Right lobe of liver (tissue), 4 donors: ENCODE data around the gene ZNF365.

Experiments
- POLR2A ChIP-seq: fragments of 450-650 bp; IDR thresholded peaks from one replicate; pipeline ENCODE4 v1.6.1; 2017; ENCODE audit warnings: antibody characterized with exemption, mild to moderate bottlenecking
- TF ChIP-seq, protein P1 (sequence below), 4 donors: fragments of 200-600 bp in 3 of 4; fragments of 450-650 bp in 1 of 4; IDR thresholded peaks; one replicate each; pipeline versions ENCODE4 v1.5.1 to v1.8.0; 2016 to 2022; ENCODE audit warnings: antibody characterized with exemption in 4 of 4, mild to moderate bottlenecking in 2 of 4
- donor health status: DM: no; HTN: no; CAD: no.
- donor health status: DM: no; HTN: no; CAD: no.
- donor health status: DM: no; HTN: yes; CAD: no.

DNA sequence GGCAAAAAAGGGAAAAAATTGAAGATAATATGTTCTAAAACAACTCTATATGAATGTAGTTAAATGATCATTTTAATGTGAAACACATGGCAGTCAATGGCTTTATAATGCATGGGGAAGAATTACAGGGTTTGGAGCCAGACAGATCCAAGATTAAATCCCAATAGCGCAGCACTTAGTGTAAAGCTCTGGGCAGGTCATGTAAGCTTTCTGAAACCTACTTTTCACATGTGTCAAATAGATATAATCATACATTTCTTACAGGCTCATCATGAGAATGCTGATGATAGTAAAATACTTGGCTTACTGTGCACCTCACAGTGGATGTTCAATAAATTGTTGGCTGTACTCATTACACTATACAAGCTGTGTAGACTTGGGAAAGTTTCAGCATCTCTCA is 48.0 kb upstream of the ZNF365 start:
- TF ChIP-seq, protein P1, sequence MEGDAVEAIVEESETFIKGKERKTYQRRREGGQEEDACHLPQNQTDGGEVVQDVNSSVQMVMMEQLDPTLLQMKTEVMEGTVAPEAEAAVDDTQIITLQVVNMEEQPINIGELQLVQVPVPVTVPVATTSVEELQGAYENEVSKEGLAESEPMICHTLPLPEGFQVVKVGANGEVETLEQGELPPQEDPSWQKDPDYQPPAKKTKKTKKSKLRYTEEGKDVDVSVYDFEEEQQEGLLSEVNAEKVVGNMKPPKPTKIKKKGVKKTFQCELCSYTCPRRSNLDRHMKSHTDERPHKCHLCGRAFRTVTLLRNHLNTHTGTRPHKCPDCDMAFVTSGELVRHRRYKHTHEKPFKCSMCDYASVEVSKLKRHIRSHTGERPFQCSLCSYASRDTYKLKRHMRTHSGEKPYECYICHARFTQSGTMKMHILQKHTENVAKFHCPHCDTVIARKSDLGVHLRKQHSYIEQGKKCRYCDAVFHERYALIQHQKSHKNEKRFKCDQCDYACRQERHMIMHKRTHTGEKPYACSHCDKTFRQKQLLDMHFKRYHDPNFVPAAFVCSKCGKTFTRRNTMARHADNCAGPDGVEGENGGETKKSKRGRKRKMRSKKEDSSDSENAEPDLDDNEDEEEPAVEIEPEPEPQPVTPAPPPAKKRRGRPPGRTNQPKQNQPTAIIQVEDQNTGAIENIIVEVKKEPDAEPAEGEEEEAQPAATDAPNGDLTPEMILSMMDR (IDR thresholded peaks at IDR 0.05): no peak
- TF ChIP-seq POLR2A: no peak
